Endothelial cell of umbilical vein (primary cell): ENCODE data around the gene PPP1R13L.

Source experiments
- CTCF ChIP-seq, 2 donors: IDR thresholded peaks; 1 replicate in 1 of 2; 2 replicates in 1 of 2; pipeline ENCODE4 v1.5.1; 2011; ENCODE audit warnings: low read length in 2 of 2, mild to moderate bottlenecking in 2 of 2, moderate library complexity in 2 of 2, control low read depth in 1 of 2, inconsistent platforms in 1 of 2, low read depth in 1 of 2; ENCODE audit not compliant: insufficient read depth in 1 of 2; ENCODE audit errors: extremely low read depth in 1 of 2
- EZH2 ChIP-seq: IDR thresholded peaks from 2 replicates; pipeline ENCODE4 v1.6.1; 2012; ENCODE audit warnings: borderline replicate concordance, low read depth, mild to moderate bottlenecking, moderate library complexity, low read length, inconsistent platforms; ENCODE audit not compliant: severe bottlenecking
- MYC ChIP-seq: IDR thresholded peaks from one replicate; pipeline ENCODE4 v1.6.1; 2011; ENCODE audit warnings: mild to moderate bottlenecking, low read depth, low read length
- POLR2A ChIP-seq: IDR thresholded peaks from 2 replicates; pipeline ENCODE4 v1.6.1; 2012; ENCODE audit warnings: low read depth, mild to moderate bottlenecking, control low read depth, low read length
- POLR2AphosphoS5 ChIP-seq: IDR thresholded peaks from 2 replicates; pipeline ENCODE4 v1.6.1; 2012; ENCODE audit warnings: low read depth, mild to moderate bottlenecking, control low read depth, low read length, moderate library complexity; ENCODE audit not compliant: insufficient read depth

- TF ChIP-seq CTCF (IDR thresholded peaks at IDR 0.05; ENCODE audit: extremely low read depth in 1 of 2, insufficient read depth in 1 of 2, low read depth in 1 of 2, low read length in 2 of 2) (no peak), POLR2AphosphoS5 (no peak), MYC (no peak), EZH2 (no peak), POLR2A (no peak)
Measured at GRCh38 chr19:45421947-45422498, 17.2 kb upstream of the PPP1R13L start.
